Subcutaneous adipose tissue (tissue), 4 donors: ENCODE measurements around the gene SLC35B1. TPM values are rescaled to one million over a fixed set of nuclear protein-coding genes. Genes with fewer than 3 reads are reported as not detected.

Experiments used
- CTCF ChIP-seq: fragments of 450-650 bp; IDR thresholded peaks from one replicate; pipeline ENCODE4 v1.5.1; 2016; ENCODE audit warnings: low read depth, mild to moderate bottlenecking, control low read depth, antibody characterized with exemption, moderate library complexity
- total RNA-seq, 4 donors: library from RNA; depleted of rRNA; stranded (reverse); fragments of >200 nt; gene quantifications; one replicate each; pipeline ENCODE4 v1.1.0, GENCODE V29; 2016

Gene SLC35B1
- total RNA-seq, 4 donors from 2014 or later, result 26.8 to 42.2 (median 33.3) TPM

GRCh38 chr17:49705254-49705653, 2.5 kb downstream of the SLC35B1 start:
- no peak for TF ChIP-seq CTCF

DNA sequence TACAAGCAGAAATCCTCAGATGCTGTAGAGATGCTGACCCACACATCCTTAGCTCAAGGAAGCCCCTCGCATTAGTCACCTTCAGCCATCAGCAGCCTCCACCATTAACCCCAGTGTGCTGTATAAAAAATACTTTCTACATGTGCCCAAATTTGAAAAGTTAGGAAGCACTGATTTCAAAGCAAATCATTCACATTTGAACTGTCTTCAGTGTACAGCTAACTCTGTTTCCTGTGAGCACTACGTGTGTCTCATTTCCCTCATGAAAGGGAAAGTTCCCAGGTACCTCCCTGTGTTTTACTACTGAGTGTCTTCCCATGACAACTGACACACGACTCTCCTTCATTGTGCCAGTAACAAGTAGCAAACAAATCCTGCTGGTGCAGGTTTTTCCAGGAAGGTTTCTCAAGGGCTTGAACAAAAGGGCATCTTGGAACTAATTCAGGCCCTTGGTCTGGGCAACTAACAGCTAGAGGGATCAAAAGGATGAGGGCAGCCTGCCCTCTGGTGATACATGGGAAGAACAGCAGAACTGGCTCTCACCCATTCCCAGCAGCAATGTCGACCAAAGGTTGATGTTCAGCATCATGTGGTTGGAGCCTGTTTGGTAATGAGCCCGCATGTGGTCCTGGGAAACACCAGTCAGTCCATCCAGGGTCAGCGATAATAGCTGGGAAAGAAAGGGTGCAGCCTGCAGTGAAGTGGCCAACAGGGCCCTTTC, 4.0 kb downstream of the SLC35B1 start:
- TF ChIP-seq CTCF, result no peak

DNA sequence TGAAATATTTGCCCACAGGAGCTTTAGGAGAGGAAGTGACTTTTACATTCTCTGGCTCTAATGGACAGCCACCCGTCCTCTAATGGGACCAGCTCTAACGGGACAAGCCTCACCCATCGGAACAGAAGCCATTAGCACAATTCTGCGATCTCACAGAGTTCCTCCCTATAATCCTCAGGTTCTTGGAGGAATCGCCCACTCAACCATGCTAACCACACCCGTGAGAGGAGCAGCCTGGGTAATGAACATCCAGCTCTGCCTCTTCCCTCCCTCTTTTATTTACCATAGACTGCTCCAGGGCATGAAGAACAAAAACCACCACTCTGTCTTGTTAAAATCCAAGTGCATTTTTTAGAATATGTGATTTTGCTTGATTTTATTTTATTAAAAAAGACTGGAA, 6.8 kb downstream of the SLC35B1 start:
- no peak for TF ChIP-seq CTCF

DNA sequence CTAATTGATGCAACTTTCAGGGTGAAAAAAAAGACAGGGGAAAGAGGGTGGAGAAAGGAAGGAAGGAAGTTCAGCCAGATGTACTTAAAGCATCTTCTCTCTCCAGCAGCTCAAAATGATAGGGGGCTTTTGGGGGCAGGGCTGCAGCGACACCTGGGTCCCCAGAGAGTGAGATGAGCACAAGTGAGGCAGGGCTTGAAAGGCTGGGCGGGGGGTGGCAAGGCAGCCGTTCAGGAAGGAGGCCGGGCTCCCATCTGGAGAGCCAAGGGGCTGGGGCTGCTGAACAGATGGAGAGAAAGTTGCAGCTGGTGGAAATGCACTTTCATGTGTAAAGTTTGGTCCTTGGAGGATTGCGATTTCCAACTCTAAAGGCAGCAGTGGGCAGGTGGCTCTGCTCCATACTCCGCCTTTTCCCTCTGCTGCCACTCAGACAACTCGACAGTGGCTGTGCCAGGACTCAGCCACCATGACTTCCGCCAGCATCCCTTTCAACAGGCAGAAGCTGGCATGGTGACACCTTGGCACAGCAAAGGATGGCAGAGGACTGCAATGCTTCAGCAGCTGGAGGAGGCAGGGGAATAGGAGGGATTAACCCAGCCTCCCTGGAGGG, 7.7 kb downstream of the SLC35B1 start:
- TF ChIP-seq CTCF, result no peak

DNA sequence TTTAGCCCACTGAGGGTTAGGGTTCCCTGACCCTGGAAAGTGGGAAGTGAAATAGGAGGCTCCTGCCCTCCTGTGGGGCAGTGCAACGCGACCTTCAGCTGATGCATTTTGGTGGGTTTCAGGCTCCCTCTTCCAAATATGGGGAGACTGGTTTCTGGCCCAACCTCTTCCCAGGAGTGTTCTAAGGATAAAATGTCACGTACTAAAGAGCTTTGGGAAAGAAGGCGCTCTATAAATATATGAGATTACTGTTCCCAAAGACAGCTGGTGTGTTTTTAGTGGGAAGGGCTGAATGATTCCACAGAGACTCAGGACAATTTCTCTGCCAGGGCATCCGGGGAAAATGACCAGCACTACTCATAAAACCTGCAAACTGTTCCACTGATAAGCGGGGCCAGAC, 9.8 kb downstream of the SLC35B1 start:
- TF ChIP-seq CTCF, result no peak

GRCh38 chr17:49696233-49696761, 11.5 kb downstream of the SLC35B1 start:
- TF ChIP-seq CTCF, result no peak

DNA sequence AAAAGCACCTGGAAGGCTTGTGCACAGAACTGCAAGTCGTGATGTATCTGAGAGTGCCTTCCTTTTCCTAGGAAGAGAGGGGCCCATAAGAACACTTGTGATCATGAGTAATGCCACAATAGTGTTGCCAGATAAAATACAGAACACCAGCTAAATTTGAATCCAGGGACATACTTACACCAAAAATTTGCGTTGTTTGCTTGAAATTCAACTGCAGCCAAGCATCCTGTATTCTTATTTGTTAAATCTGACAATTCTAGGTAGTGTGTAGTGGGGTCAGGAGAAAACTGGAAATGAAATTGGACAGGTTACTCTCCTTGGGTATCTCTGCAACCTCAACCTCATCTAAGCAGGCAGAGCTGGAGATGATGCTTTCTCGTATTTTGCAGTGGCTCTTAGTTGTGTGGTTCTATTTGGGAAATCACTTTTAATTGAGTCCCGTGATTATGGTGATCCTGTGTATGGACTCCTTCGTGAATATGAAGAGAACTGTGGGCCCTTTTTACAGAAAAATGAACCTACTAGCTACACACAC, 12.0 kb downstream of the SLC35B1 start:
- TF ChIP-seq CTCF, result no peak
